SK-N-SH (cell line): ENCODE measurements around the gene CHCHD1. TPM values are rescaled to one million over a fixed set of nuclear protein-coding genes. Genes with fewer than 3 reads are reported as not detected.
A peak's percentile ranks its signal among the peaks of the same experiment; 100 is the strongest.
"Not testable (repeated sequence)": the region's sequence is repeated elsewhere in the genome, so short reads cannot be mapped to it uniquely, and the experiment has no call there.

ENCODE experiments used
- CTCF ChIA-PET: fragments of 300-600, 350-600 bp; formaldehyde crosslinking; extraction: SDS; loops from one replicate; lab custom pipeline; 2021; lab: Yijun Ruan, JAX
- POLR2A ChIA-PET: fragments of 350-600 bp; sonication (Branson Sonifier 250); formaldehyde crosslinking; extraction: SDS; loops from one replicate; lab custom pipeline; 2020; ENCODE audit warnings: antibody characterized with exemption, inconsistent platforms; lab: Yijun Ruan, JAX
- DNase-seq: peaks from one replicate; pipeline ENCODE4 v3.0.0; 2012
- H2AFZ ChIP-seq: fragments of 200-600 bp; sonication (generic); 2 replicates; pipeline ENCODE4 v1.8.1; 2016; ENCODE audit warnings: antibody characterized with exemption, mild to moderate bottlenecking, low read depth
- H3F3A ChIP-seq: fragments of 200-600 bp; sonication (generic); replicated peaks from 2 replicates; pipeline ENCODE3; 2016; ENCODE audit warnings: antibody characterized with exemption, mild to moderate bottlenecking; ENCODE audit not compliant: insufficient read depth
- H3K27ac ChIP-seq, 2 experiments: fragments of 200-500 bp in 1 of 2; fragments of 200-600 bp in 1 of 2; sonication (Bioruptor generic) in 1 of 2; sonication (generic), shearing (Covaris generic) in 1 of 2; 2 replicates each; pipeline versions ENCODE4 v1.5.1 to v1.6.1; 2014 to 2016; ENCODE audit warnings: low read depth in 2 of 2, inconsistent platforms in 1 of 2, low read length in 1 of 2, mild to moderate bottlenecking in 1 of 2, mixed read lengths in 1 of 2
- H3K27me3 ChIP-seq: fragments of 200-600 bp; sonication (generic), shearing (Covaris generic); 2 replicates; pipeline ENCODE4 v1.6.1; 2016; ENCODE audit warnings: mixed run types; ENCODE audit not compliant: insufficient read depth
- H3K36me3 ChIP-seq, 2 experiments: fragments of 200-500 bp in 1 of 2; fragments of 200-600 bp in 1 of 2; sonication (Bioruptor generic) in 1 of 2; sonication (generic) in 1 of 2; replicated peaks in 1 of 2; 2 replicates each; pipeline versions ENCODE3 to v1.5.1; 2014 to 2016; ENCODE audit warnings: low read length in 1 of 2, mild to moderate bottlenecking in 1 of 2; ENCODE audit not compliant: insufficient read depth in 2 of 2, control insufficient read depth in 1 of 2
- H3K4me1 ChIP-seq, 2 experiments: fragments of 200-500 bp in 1 of 2; fragments of 200-600 bp in 1 of 2; sonication (Bioruptor generic) in 1 of 2; sonication (generic), shearing (Covaris generic) in 1 of 2; 2 replicates each; pipeline versions ENCODE4 v1.5.1 to v1.6.1; 2014 to 2016; ENCODE audit warnings: low read depth in 1 of 2, low read length in 1 of 2, mixed run types in 1 of 2; ENCODE audit not compliant: insufficient read depth in 2 of 2, control insufficient read depth in 1 of 2
- H3K4me2 ChIP-seq: fragments of 200-600 bp; sonication (generic), shearing (Covaris generic); 2 replicates; pipeline ENCODE4 v1.6.1; 2017; ENCODE audit warnings: mixed run types
- H3K4me3 ChIP-seq, 2 experiments: fragments of 200-500 bp in 1 of 2; fragments of 200-600 bp in 1 of 2; sonication (Bioruptor generic) in 1 of 2; sonication (generic), shearing (Covaris generic) in 1 of 2; 2 replicates each; pipeline versions ENCODE4 v1.5.1 to v1.8.1; 2014 to 2016; ENCODE audit warnings: low read depth in 2 of 2, inconsistent platforms in 1 of 2, low read length in 1 of 2, mild to moderate bottlenecking in 1 of 2, mixed read lengths in 1 of 2, moderate library complexity in 1 of 2
- H3K79me2 ChIP-seq: fragments of 200-600 bp; sonication (generic); 2 replicates; pipeline ENCODE4 v1.8.1; 2017; ENCODE audit warnings: mild to moderate bottlenecking; ENCODE audit not compliant: insufficient read depth
- H3K9ac ChIP-seq: fragments of 200-600 bp; sonication (generic); 2 replicates; pipeline ENCODE4 v1.6.1; 2017; ENCODE audit warnings: mixed run types
- H3K9me2 ChIP-seq: fragments of 200-600 bp; sonication (generic); 2 replicates; pipeline ENCODE4 v1.6.1; 2017; ENCODE audit warnings: mixed run types
- H3K9me3 ChIP-seq: fragments of 200-600 bp; sonication (generic); 2 replicates; pipeline ENCODE4 v1.6.1; 2017; ENCODE audit warnings: mixed run types, mild to moderate bottlenecking, moderate library complexity
- H4K20me1 ChIP-seq: fragments of 200-600 bp; sonication (generic); 2 replicates; pipeline ENCODE4 v1.6.1; 2017; ENCODE audit warnings: mild to moderate bottlenecking, mixed run types; ENCODE audit not compliant: insufficient read depth
- ELF1 ChIP-seq: IDR thresholded peaks from 2 replicates; pipeline ENCODE4 v1.4.0; 2012
- EP300 ChIP-seq, 2 experiments: IDR thresholded peaks; 2 replicates each; pipeline versions ENCODE4 v1.4.0 to v1.6.1; 2012; ENCODE audit warnings: borderline replicate concordance in 1 of 2, low read depth in 1 of 2, low read length in 1 of 2
- EZH2phosphoT487 ChIP-seq: fragments of 200-600 bp; sonication (generic); IDR thresholded peaks from 2 replicates; pipeline ENCODE4 v1.6.1; 2017; ENCODE audit warnings: low read depth, mixed run types, mild to moderate bottlenecking, antibody characterized with exemption, moderate library complexity, borderline replicate concordance
- FOXJ3 ChIP-seq: sonication (generic); formaldehyde crosslinking; IDR thresholded peaks from 2 replicates; pipeline ENCODE4 v1.5.1; 2020; ENCODE audit warnings: mild to moderate bottlenecking, missing genetic modification reagents
- FOXM1 ChIP-seq: IDR thresholded peaks from 2 replicates; pipeline ENCODE4 v1.4.0; 2012; ENCODE audit warnings: low read depth, mild to moderate bottlenecking
- GABPA ChIP-seq: IDR thresholded peaks from 2 replicates; pipeline ENCODE4 v1.4.0; 2012; ENCODE audit warnings: low read depth, mild to moderate bottlenecking
- GATA2 ChIP-seq: sonication (generic); formaldehyde crosslinking; IDR thresholded peaks from 2 replicates; pipeline ENCODE4 v1.5.0; 2020; ENCODE audit warnings: mild to moderate bottlenecking, missing genetic modification reagents
- MAX ChIP-seq: IDR thresholded peaks from 2 replicates; pipeline ENCODE4 v1.4.0; 2012; ENCODE audit warnings: low read depth
- MXI1 ChIP-seq: IDR thresholded peaks from 2 replicates; pipeline ENCODE4 v1.6.1; 2012; ENCODE audit warnings: mild to moderate bottlenecking, low read depth, low read length, improper control_type of control experiment
- NFIC ChIP-seq: IDR thresholded peaks from 2 replicates; pipeline ENCODE4 v1.4.0; 2012; ENCODE audit warnings: borderline replicate concordance
- RFX5 ChIP-seq: IDR thresholded peaks from 2 replicates; pipeline ENCODE4 v1.6.1; 2012; ENCODE audit warnings: mild to moderate bottlenecking, improper control_type of control experiment, low read length
- TAF1 ChIP-seq: IDR thresholded peaks from 2 replicates; pipeline ENCODE4 v1.6.1; 2012; ENCODE audit warnings: low read depth, mild to moderate bottlenecking, low read length, moderate library complexity, borderline replicate concordance
- TEAD4 ChIP-seq: IDR thresholded peaks from 2 replicates; pipeline ENCODE4 v1.4.0; 2012; ENCODE audit warnings: mild to moderate bottlenecking, borderline replicate concordance; ENCODE audit not compliant: insufficient read depth
- USF1 ChIP-seq: IDR thresholded peaks from 2 replicates; pipeline ENCODE4 v1.4.0; 2012; ENCODE audit warnings: low read depth, borderline replicate concordance
- YY1 ChIP-seq: IDR thresholded peaks from 2 replicates; pipeline ENCODE4 v1.4.0; 2012; ENCODE audit warnings: low read depth, mild to moderate bottlenecking
- WGBS: methylation state at CpG from one replicate; pipeline ENCODE4 v1.1.6; 2017; ENCODE audit warnings: low lambda C conversion rate; 5-methylcytosine and 5-hydroxymethylcytosine counted together
- polyA plus RNA-seq, 3 experiments: library from polyadenylated mRNA; depleted of rRNA; stranded (reverse); fragments of >200 nt; gene quantifications; 2 replicates each; pipeline ENCODE4 v1.2.3, GENCODE V29; 2012
- TF ChIP-seq, protein P1 (sequence below): IDR thresholded peaks from 2 replicates; pipeline ENCODE4; 2012

Gene CHCHD1
- polyA plus RNA-seq, 1 of the 3 experiments (the other 2 are of a cell fraction) = 60.9 TPM

DNA sequence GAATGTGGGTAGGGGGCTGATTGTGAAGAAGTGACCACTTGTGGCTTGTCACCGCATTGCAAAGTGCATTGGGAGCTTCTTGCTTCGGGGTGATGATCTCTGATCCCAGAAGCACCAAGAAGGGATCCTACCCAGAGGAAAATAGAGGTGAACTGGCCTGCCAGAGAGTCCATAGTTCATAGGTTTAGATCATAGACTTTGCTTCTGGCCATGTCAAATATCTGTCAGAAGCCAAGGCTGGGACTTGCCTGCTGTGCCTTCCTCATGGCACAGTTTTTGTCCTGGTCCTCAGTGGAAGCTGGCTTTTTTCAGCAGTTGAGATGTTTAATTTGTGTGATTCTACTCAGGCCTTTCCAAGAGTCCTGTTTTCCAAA lies 4.7 kb downstream of the CHCHD1 start:
- Histone ChIP-seq H3K9me3 (no peaks in the 10 kb centered on the region), H3K36me3 (peaks cover 10 to 28% of the 10 kb centered on the region in 2 experiments), H3F3A (peaks cover 9% of the 10 kb centered on the region), H3K9ac (peak overlapping the region; percentile 86), H4K20me1 (peaks cover 26% of the 10 kb centered on the region), H2AFZ (no peak overlapping the region), H3K4me1 (peaks cover 0 to 20% of the 10 kb centered on the region in 2 experiments; a peak in 3 of 4 replicates), H3K27ac (no peak overlapping the region), H3K4me2 (peak overlapping the region; percentile 97), H3K27me3 (no peaks in the 10 kb centered on the region), H3K9me2 (no peaks in the 10 kb centered on the region), H3K79me2 (peaks cover 72% of the 10 kb centered on the region), H3K4me3 (peak overlapping the region; percentile 93 to 98)
- ChIA-PET CTCF (interaction anchor here (0.7 to 2.1 kb wide), 7 partner anchors 13 to 88 kb away, joined by 3 to 8 read pairs (median 3); partner anchors contain the start of gene CAMK2G), POLR2A (interaction anchor here (0.9 to 4.0 kb wide), 6 partner anchors 12 to 43 kb away, joined by 3 to 22 read pairs (median 4); partner anchors contain the start of gene SEC24C)
- no peak for DNase-seq
- WGBS = 0% methylated on average over 2 of the region's 2 CpGs
- no peak for TF ChIP-seq FOXJ3 (CRISPR knock-in tag)
- 0 out of 2 replicates have a peak, but pooled peaks have one; percentile 9 for TF ChIP-seq MXI1
- no peak for TF ChIP-seq RFX5
- TF ChIP-seq, all 33 proteins: peak for 1

- H2AFZ ChIP-seq, H3K27me3 ChIP-seq, H3F3A ChIP-seq, H3K9me2 ChIP-seq, H3K27ac ChIP-seq, DNase-seq, H3K9me3 ChIP-seq: not testable (repeated sequence)
- peaks cover 10 to 35% of the 10 kb centered on the region in 2 experiments for H3K36me3 ChIP-seq
- 79% methylated on average over 16 of the region's 21 CpGs for WGBS
- ChIA-PET POLR2A (interaction anchor here (1.0 to 4.0 kb wide), 6 partner anchors 12 to 44 kb away, joined by 4 to 22 read pairs (median 4); partner anchors contain the start of gene SEC24C), CTCF (interaction anchor here (0.7 to 2.1 kb wide), 5 partner anchors 12 to 25 kb away, joined by 3 to 8 read pairs (median 4); a partner anchor contains a TSS)
- peak overlapping the region; percentile 97 for H3K4me2 ChIP-seq
- H3K9ac ChIP-seq = peak overlapping the region; percentile 86; the same call in 1 of the 2 replicates
- peaks cover 0 to 20% of the 10 kb centered on the region in 2 experiments; a peak in 3 of 4 replicates for H3K4me1 ChIP-seq
- peaks cover 66% of the 10 kb centered on the region for H3K79me2 ChIP-seq
- H3K4me3 ChIP-seq = peak overlapping the region in 1 of 2 experiments; percentile 93; a peak in 3 of 4 replicates
- peaks cover 26% of the 10 kb centered on the region for H4K20me1 ChIP-seq
Measured at GRCh38 chr10:73787031-73787800, 5.4 kb downstream of the CHCHD1 start.

- ChIA-PET POLR2A (interaction anchor here (0.5 to 1.4 kb wide), 2 partner anchors 17 to 213 kb away, joined by 3 to 4 read pairs; a partner anchor contains a TSS), CTCF (interaction anchor here (1.6 kb wide), 1 partner anchor 27 kb away, joined by 4 read pairs; no protein-coding TSS in a partner anchor)
- H3K4me1 ChIP-seq = peaks cover 0 to 15% of the 10 kb centered on the region in 2 experiments; a peak in 3 of 4 replicates
- no peaks in the 10 kb centered on the region for H3K9me2 ChIP-seq
- no peak overlapping the region for H3K9ac ChIP-seq
- H3K79me2 ChIP-seq = peaks cover 47% of the 10 kb centered on the region
- H3F3A ChIP-seq = peaks cover 4% of the 10 kb centered on the region
- no peak overlapping the region for H2AFZ ChIP-seq
- peaks cover 24 to 53% of the 10 kb centered on the region in 2 experiments for H3K36me3 ChIP-seq
- peaks cover 26% of the 10 kb centered on the region for H4K20me1 ChIP-seq
- no peaks in the 10 kb centered on the region for H3K9me3 ChIP-seq
- no peak overlapping the region; a peak in 1 of 4 replicates for H3K27ac ChIP-seq
- no peak for DNase-seq
- H3K4me2 ChIP-seq = no peak overlapping the region
- H3K4me3 ChIP-seq = no peak overlapping the region
- WGBS = 92% methylated on average over 14 of the region's 17 CpGs
- no peaks in the 10 kb centered on the region for H3K27me3 ChIP-seq
- TF ChIP-seq NFIC = no peak
- TF ChIP-seq GATA2 (CRISPR knock-in tag) = no peak
- no peak for TF ChIP-seq YY1
- TF ChIP-seq EP300 (IDR thresholded peaks at IDR 0.05; ENCODE audit: borderline replicate concordance in 1 of 2, low read depth in 1 of 2, low read length in 1 of 2) = no peak
- no peak for TF ChIP-seq EZH2phosphoT487
- no peak for TF ChIP-seq TEAD4
- TF ChIP-seq TAF1 = no peak
- no peak for TF ChIP-seq USF1
- TF ChIP-seq GABPA = no peak
- TF ChIP-seq FOXM1 = no peak
- TF ChIP-seq, protein P1, sequence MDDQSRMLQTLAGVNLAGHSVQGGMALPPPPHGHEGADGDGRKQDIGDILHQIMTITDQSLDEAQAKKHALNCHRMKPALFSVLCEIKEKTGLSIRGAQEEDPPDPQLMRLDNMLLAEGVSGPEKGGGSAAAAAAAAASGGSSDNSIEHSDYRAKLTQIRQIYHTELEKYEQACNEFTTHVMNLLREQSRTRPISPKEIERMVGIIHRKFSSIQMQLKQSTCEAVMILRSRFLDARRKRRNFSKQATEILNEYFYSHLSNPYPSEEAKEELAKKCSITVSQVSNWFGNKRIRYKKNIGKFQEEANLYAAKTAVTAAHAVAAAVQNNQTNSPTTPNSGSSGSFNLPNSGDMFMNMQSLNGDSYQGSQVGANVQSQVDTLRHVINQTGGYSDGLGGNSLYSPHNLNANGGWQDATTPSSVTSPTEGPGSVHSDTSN = no peak
- TF ChIP-seq MAX = no peak
- TF ChIP-seq ELF1 = no peak
Measured at GRCh38 chr10:73788864-73789658, 7.2 kb downstream of the CHCHD1 start.
